Measurements from ENCODE around the gene NT5DC4. TPM values are rescaled to one million over a fixed set of nuclear protein-coding genes. Genes with fewer than 3 reads are reported as not detected.
A peak's percentile ranks its signal among the peaks of the same experiment; 100 is the strongest.

NT5DC4 gene
- total and polyA plus RNA-seq, 4 donors, result 0.23 TPM; not detected in 3

GRCh38 chr2:112724591-112725525, 4.0 kb downstream of the NT5DC4 start:
- intact Hi-C loops (cut with DNase I), result no loop called here
- no peak for ATAC-seq (ENCODE audit: low FRiP score)
- no peak overlapping the region for H3K4me3 ChIP-seq (ENCODE audit: low read length in 2 of 2)
- H3K4me1 ChIP-seq (ENCODE audit: control insufficient read depth in 1 of 2, insufficient read depth in 2 of 2, low read length in 2 of 2), result no peaks in the 10 kb centered on the region
- H3K27me3 ChIP-seq (ENCODE audit: control insufficient read depth in 1 of 2, insufficient read depth in 2 of 2, low read length in 1 of 2), result no peaks in the 10 kb centered on the region
- H3K36me3 ChIP-seq (ENCODE audit: control insufficient read depth in 1 of 2, insufficient read depth in 2 of 2, low read length in 1 of 2), result no peaks in the 10 kb centered on the region
- no peak for DNase-seq
- H3K9me3 ChIP-seq (ENCODE audit: control insufficient read depth, low read length), result no peaks in the 10 kb centered on the region
- WGBS, 2 donors, result 87 to 89% methylated on average over 21 of the region's 21 CpGs
- no peak overlapping the region for H3K27ac ChIP-seq (ENCODE audit: low read depth in 1 of 2, low read length in 2 of 2)

GRCh38 chr2:112725545-112726457, 5.0 kb downstream of the NT5DC4 start:
- H3K4me1 ChIP-seq (ENCODE audit: control insufficient read depth in 1 of 2, insufficient read depth in 2 of 2, low read length in 2 of 2), result no peaks in the 10 kb centered on the region
- no peaks in the 10 kb centered on the region for H3K27me3 ChIP-seq (ENCODE audit: control insufficient read depth in 1 of 2, insufficient read depth in 2 of 2, low read length in 1 of 2)
- no peak overlapping the region for H3K4me3 ChIP-seq (ENCODE audit: low read length in 2 of 2)
- ATAC-seq (ENCODE audit: low FRiP score), result no peak
- 91% methylated on average over 15 of the region's 15 CpGs for WGBS, 2 donors
- no peaks in the 10 kb centered on the region for H3K36me3 ChIP-seq (ENCODE audit: control insufficient read depth in 1 of 2, insufficient read depth in 2 of 2, low read length in 1 of 2)
- no peak for DNase-seq
- H3K27ac ChIP-seq (ENCODE audit: low read depth in 1 of 2, low read length in 2 of 2), result no peak overlapping the region
- intact Hi-C loops (cut with DNase I), result loop anchor here (1.0 to 2.0 kb wide), 3 partner anchors 99 to 126 kb away; no protein-coding TSS in a partner anchor
- no peaks in the 10 kb centered on the region for H3K9me3 ChIP-seq (ENCODE audit: control insufficient read depth, low read length)

GRCh38 chr2:112726487-112727190, 5.8 kb downstream of the NT5DC4 start:
- H3K36me3 ChIP-seq (ENCODE audit: control insufficient read depth in 1 of 2, insufficient read depth in 2 of 2, low read length in 1 of 2), result no peaks in the 10 kb centered on the region
- peak; percentile 89 for ATAC-seq (ENCODE audit: low FRiP score)
- H3K4me3 ChIP-seq (ENCODE audit: low read length in 2 of 2), result no peak overlapping the region
- no peaks in the 10 kb centered on the region for H3K4me1 ChIP-seq (ENCODE audit: control insufficient read depth in 1 of 2, insufficient read depth in 2 of 2, low read length in 2 of 2)
- intact Hi-C loops (cut with DNase I), result loop anchor here (1.0 to 2.0 kb wide), 3 partner anchors 100 to 126 kb away; no protein-coding TSS in a partner anchor
- no peak overlapping the region for H3K27ac ChIP-seq (ENCODE audit: low read depth in 1 of 2, low read length in 2 of 2)
- peak; percentile 94 to 95 for DNase-seq
- 36 to 41% methylated on average over 17 to 19 of the region's 19 CpGs for WGBS, 2 donors
- H3K27me3 ChIP-seq (ENCODE audit: control insufficient read depth in 1 of 2, insufficient read depth in 2 of 2, low read length in 1 of 2), result no peaks in the 10 kb centered on the region
- H3K9me3 ChIP-seq (ENCODE audit: control insufficient read depth, low read length), result no peaks in the 10 kb centered on the region

- H3K4me3 ChIP-seq (ENCODE audit: low read length in 2 of 2), result no peak overlapping the region
- no peak overlapping the region for H3K27ac ChIP-seq (ENCODE audit: low read depth in 1 of 2, low read length in 2 of 2)
- ATAC-seq (ENCODE audit: low FRiP score) (no peak), DNase-seq (no peak)
- no peaks in the 10 kb centered on the region for H3K4me1 ChIP-seq (ENCODE audit: control insufficient read depth in 1 of 2, insufficient read depth in 2 of 2, low read length in 2 of 2)
- intact Hi-C loops (cut with DNase I), result loop anchor here (2.0 kb wide), 2 partner anchors 101 to 127 kb away; no protein-coding TSS in a partner anchor
- no peaks in the 10 kb centered on the region for H3K27me3 ChIP-seq (ENCODE audit: control insufficient read depth in 1 of 2, insufficient read depth in 2 of 2, low read length in 1 of 2)
- 91 to 93% methylated on average over 19 of the region's 19 CpGs for WGBS, 2 donors
- H3K9me3 ChIP-seq (ENCODE audit: control insufficient read depth, low read length), result no peaks in the 10 kb centered on the region
- no peaks in the 10 kb centered on the region for H3K36me3 ChIP-seq (ENCODE audit: control insufficient read depth in 1 of 2, insufficient read depth in 2 of 2, low read length in 1 of 2)
Measured at GRCh38 chr2:112727276-112728028, 6.6 kb downstream of the NT5DC4 start.

GRCh38 chr2:112728029-112728362, 7.2 kb downstream of the NT5DC4 start:
- intact Hi-C loops (cut with DNase I), result no loop called here

GRCh38 chr2:112728378-112729175, 7.8 kb downstream of the NT5DC4 start:
- Histone ChIP-seq H3K4me1 (ENCODE audit: control insufficient read depth in 1 of 2, insufficient read depth in 2 of 2, low read length in 2 of 2) (no peaks in the 10 kb centered on the region), H3K27me3 (ENCODE audit: control insufficient read depth in 1 of 2, insufficient read depth in 2 of 2, low read length in 1 of 2) (no peaks in the 10 kb centered on the region), H3K4me3 (ENCODE audit: low read length in 2 of 2) (no peak overlapping the region), H3K36me3 (ENCODE audit: control insufficient read depth in 1 of 2, insufficient read depth in 2 of 2, low read length in 1 of 2) (no peaks in the 10 kb centered on the region), H3K9me3 (ENCODE audit: control insufficient read depth, low read length) (no peaks in the 10 kb centered on the region), H3K27ac (ENCODE audit: low read depth in 1 of 2, low read length in 2 of 2) (no peak overlapping the region)
- 54% methylated on average over 11 of the region's 11 CpGs for WGBS, 2 donors
- DNase-seq (no peak), ATAC-seq (ENCODE audit: low FRiP score) (no peak)
- intact Hi-C loops (cut with DNase I), result no loop called here

More at GRCh38 chr2:112728029-112728362, 7.2 kb downstream of the NT5DC4 start:
- DNase-seq, result no peak
- no peaks in the 10 kb centered on the region for H3K27me3 ChIP-seq (ENCODE audit: control insufficient read depth in 1 of 2, insufficient read depth in 2 of 2, low read length in 1 of 2)
- ATAC-seq (ENCODE audit: low FRiP score), result no peak
- 89 to 93% methylated on average over 4 of the region's 4 CpGs for WGBS, 2 donors
- H3K4me3 ChIP-seq (ENCODE audit: low read length in 2 of 2), result no peak overlapping the region
- no peaks in the 10 kb centered on the region for H3K9me3 ChIP-seq (ENCODE audit: control insufficient read depth, low read length)
- H3K27ac ChIP-seq (ENCODE audit: low read depth in 1 of 2, low read length in 2 of 2), result no peak overlapping the region
- H3K36me3 ChIP-seq (ENCODE audit: control insufficient read depth in 1 of 2, insufficient read depth in 2 of 2, low read length in 1 of 2), result no peaks in the 10 kb centered on the region
- H3K4me1 ChIP-seq (ENCODE audit: control insufficient read depth in 1 of 2, insufficient read depth in 2 of 2, low read length in 2 of 2), result no peaks in the 10 kb centered on the region

- Histone ChIP-seq H3K27ac (ENCODE audit: low read depth in 1 of 2, low read length in 2 of 2) (no peak overlapping the region), H3K36me3 (ENCODE audit: control insufficient read depth in 1 of 2, insufficient read depth in 2 of 2, low read length in 1 of 2) (no peaks in the 10 kb centered on the region), H3K9me3 (ENCODE audit: control insufficient read depth, low read length) (no peaks in the 10 kb centered on the region), H3K4me3 (ENCODE audit: low read length in 2 of 2) (no peak overlapping the region), H3K4me1 (ENCODE audit: control insufficient read depth in 1 of 2, insufficient read depth in 2 of 2, low read length in 2 of 2) (no peaks in the 10 kb centered on the region), H3K27me3 (ENCODE audit: control insufficient read depth in 1 of 2, insufficient read depth in 2 of 2, low read length in 1 of 2) (no peaks in the 10 kb centered on the region)
- 90% methylated on average over 8 of the region's 8 CpGs for WGBS, 2 donors
- DNase-seq (no peak), ATAC-seq (ENCODE audit: low FRiP score) (no peak)
- intact Hi-C loops (cut with DNase I), result no loop called here
Measured at GRCh38 chr2:112730216-112730615, 9.4 kb downstream of the NT5DC4 start.

Measured in aorta (tissue), 5 donors.